ENCODE data around the gene COPS9. TPM values are rescaled to one million over a fixed set of nuclear protein-coding genes. Genes with fewer than 3 reads are reported as not detected.

Gene COPS9
- total RNA-seq, 2 donors from 2014 or later = 151 to 161 TPM

DNA sequence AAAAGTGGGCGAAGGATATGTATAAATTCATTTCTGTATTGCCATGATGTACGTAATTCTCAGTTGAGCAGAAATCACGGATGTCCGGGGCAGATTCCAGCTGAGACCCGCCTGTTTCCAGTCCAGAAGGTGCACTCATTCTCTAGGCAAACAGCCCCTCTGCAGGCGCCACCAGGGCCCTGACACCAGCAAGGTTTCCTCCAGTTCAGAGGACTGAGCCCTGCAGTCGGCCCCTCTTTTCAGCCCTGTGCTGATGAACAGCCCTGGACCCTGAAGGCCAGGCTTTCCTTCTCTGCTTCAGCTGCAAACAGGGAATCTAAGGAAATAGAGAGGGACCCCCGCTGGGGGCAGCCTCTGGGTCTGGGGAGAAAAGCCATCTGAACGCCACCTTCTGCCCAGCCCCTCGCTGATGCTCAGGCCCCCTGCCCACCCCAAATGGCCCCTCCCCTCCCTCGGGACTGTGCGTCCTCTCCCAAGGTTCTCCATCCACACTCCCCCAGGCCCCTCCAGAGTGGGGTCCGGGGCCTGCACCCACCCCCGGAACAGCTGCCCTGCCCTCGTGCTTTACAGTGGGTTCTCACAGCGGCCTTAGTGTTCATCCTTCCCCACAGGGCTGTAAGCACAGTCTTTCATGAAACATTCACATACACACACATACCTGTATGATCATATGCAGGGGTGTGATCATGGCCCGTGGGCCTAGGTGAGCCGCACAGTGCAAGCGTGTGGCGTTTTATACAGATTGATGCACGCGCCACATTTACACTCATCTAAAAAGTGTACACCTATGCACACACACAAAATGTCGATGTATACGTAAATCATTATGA, 12.1 kb downstream of the COPS9 start:
- Histone ChIP-seq H3K27me3 (ENCODE audit: control insufficient read depth, insufficient read depth, low read length, poor library complexity, severe bottlenecking) (no peaks in the 10 kb centered on the region), H3K27ac (ENCODE audit: low read depth, low read length) (no peak overlapping the region), H3K36me3 (ENCODE audit: control insufficient read depth, insufficient read depth, low read length) (peaks cover 19% of the 10 kb centered on the region), H3K9me3 (ENCODE audit: control insufficient read depth, low read length) (no peaks in the 10 kb centered on the region), H3K9ac (ENCODE audit: extremely low read depth, low read length, poor library complexity, severe bottlenecking) (no peak overlapping the region), H3K4me1 (ENCODE audit: control insufficient read depth, insufficient read depth, low read length) (no peaks in the 10 kb centered on the region), H3K4me3 (ENCODE audit: low read length) (no peak overlapping the region)
- WGBS, 2 experiments (ENCODE audit: insufficient coverage in 1 of 2, insufficient read length in 1 of 2) = 89 to 90% methylated on average over 17 to 24 of the region's 24 CpGs
- no peak overlapping the region for H3K27ac Mint-ChIP-seq
- no peaks in the 10 kb centered on the region for H3K27me3 Mint-ChIP-seq (ENCODE audit: insufficient read depth)
- TF ChIP-seq, protein P1, sequence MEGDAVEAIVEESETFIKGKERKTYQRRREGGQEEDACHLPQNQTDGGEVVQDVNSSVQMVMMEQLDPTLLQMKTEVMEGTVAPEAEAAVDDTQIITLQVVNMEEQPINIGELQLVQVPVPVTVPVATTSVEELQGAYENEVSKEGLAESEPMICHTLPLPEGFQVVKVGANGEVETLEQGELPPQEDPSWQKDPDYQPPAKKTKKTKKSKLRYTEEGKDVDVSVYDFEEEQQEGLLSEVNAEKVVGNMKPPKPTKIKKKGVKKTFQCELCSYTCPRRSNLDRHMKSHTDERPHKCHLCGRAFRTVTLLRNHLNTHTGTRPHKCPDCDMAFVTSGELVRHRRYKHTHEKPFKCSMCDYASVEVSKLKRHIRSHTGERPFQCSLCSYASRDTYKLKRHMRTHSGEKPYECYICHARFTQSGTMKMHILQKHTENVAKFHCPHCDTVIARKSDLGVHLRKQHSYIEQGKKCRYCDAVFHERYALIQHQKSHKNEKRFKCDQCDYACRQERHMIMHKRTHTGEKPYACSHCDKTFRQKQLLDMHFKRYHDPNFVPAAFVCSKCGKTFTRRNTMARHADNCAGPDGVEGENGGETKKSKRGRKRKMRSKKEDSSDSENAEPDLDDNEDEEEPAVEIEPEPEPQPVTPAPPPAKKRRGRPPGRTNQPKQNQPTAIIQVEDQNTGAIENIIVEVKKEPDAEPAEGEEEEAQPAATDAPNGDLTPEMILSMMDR (conservative IDR thresholded peaks at IDR 0.05) = no peak
- peaks cover 30% of the 10 kb centered on the region for H3K36me3 Mint-ChIP-seq (ENCODE audit: low read depth)
- peak; percentile 41 for DNase-seq
- peaks cover 4% of the 10 kb centered on the region for H3K9me3 Mint-ChIP-seq
- H3K4me1 Mint-ChIP-seq = no peaks in the 10 kb centered on the region
- H3K4me3 Mint-ChIP-seq = no peak overlapping the region

DNA sequence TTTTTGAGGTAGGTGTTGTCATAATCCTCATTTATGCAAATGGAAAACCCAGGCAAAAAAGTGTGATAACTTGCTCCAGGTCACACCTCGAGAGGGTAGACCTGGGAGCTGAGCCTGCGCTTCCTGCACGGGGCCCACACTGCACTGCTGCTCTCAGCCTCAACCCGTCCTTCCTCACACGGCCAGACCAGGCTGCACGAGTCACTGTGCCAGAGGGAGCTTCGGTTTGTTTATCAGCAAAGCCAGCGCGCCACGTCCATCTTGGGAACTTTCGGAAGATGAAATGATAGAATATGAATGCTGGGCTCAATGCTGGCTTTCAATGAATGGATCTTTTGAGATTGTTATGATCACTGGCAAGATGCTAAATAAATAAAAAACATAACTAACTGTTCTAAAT, 14.4 kb downstream of the COPS9 start:
- WGBS, 2 experiments (ENCODE audit: insufficient coverage in 1 of 2, insufficient read length in 1 of 2) = 83 to 85% methylated on average over 4 to 11 of the region's 11 CpGs
- peaks cover 4% of the 10 kb centered on the region for H3K9me3 Mint-ChIP-seq
- no peaks in the 10 kb centered on the region for H3K36me3 ChIP-seq (ENCODE audit: control insufficient read depth, insufficient read depth, low read length)

DNA sequence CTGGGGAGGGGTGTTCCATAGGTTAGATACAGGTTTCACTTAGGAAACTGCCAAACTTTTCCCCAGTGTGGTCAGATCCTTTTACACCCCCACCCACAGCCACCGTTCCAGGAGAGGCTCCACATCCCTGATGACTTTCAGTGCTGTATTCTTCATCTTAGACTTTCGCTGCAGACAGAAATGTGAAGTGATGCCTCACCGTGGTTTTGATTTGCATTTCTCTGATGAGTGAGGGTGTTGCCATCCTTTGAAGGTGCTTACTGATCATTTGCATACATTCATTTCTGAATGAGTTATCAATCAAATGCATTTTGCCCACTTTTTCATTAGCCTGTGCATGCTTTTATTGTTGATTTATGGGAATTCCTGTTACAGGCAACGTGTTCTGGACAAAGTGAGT, 14.9 kb downstream of the COPS9 start:
- no peak overlapping the region for H3K4me3 Mint-ChIP-seq
- Histone ChIP-seq H3K36me3 (ENCODE audit: control insufficient read depth, insufficient read depth, low read length) (no peaks in the 10 kb centered on the region), H3K27me3 (ENCODE audit: control insufficient read depth, insufficient read depth, low read length, poor library complexity, severe bottlenecking) (no peaks in the 10 kb centered on the region), H3K27ac (ENCODE audit: low read depth, low read length) (no peak overlapping the region), H3K4me1 (ENCODE audit: control insufficient read depth, insufficient read depth, low read length) (no peaks in the 10 kb centered on the region), H3K9ac (ENCODE audit: extremely low read depth, low read length, poor library complexity, severe bottlenecking) (no peak overlapping the region), H3K9me3 (ENCODE audit: control insufficient read depth, low read length) (peaks cover 5% of the 10 kb centered on the region), H3K4me3 (ENCODE audit: low read length) (no peak overlapping the region)
- no peaks in the 10 kb centered on the region for H3K27me3 Mint-ChIP-seq (ENCODE audit: insufficient read depth)
- H3K4me1 Mint-ChIP-seq = no peaks in the 10 kb centered on the region
- H3K36me3 Mint-ChIP-seq (ENCODE audit: low read depth) = peaks cover 9% of the 10 kb centered on the region
- no peak for DNase-seq
- WGBS, 2 experiments (ENCODE audit: insufficient coverage in 1 of 2, insufficient read length in 1 of 2) = 89% methylated on average over 3 to 4 of the region's 4 CpGs
- no peak overlapping the region for H3K27ac Mint-ChIP-seq
- H3K9me3 Mint-ChIP-seq = peaks cover 4% of the 10 kb centered on the region
- TF ChIP-seq, protein P1 (conservative IDR thresholded peaks at IDR 0.05) = no peak

More for the DNA sequence above, 14.4 kb downstream of the COPS9 start:
- peaks cover 12% of the 10 kb centered on the region for H3K36me3 Mint-ChIP-seq (ENCODE audit: low read depth)
- Histone ChIP-seq H3K9me3 (ENCODE audit: control insufficient read depth, low read length) (peaks cover 5% of the 10 kb centered on the region), H3K27ac (ENCODE audit: low read depth, low read length) (no peak overlapping the region), H3K27me3 (ENCODE audit: control insufficient read depth, insufficient read depth, low read length, poor library complexity, severe bottlenecking) (no peaks in the 10 kb centered on the region), H3K4me3 (ENCODE audit: low read length) (no peak overlapping the region), H3K4me1 (ENCODE audit: control insufficient read depth, insufficient read depth, low read length) (no peaks in the 10 kb centered on the region), H3K9ac (ENCODE audit: extremely low read depth, low read length, poor library complexity, severe bottlenecking) (no peak overlapping the region)
- no peak overlapping the region for H3K27ac Mint-ChIP-seq
- no peaks in the 10 kb centered on the region for H3K4me1 Mint-ChIP-seq
- no peak overlapping the region for H3K4me3 Mint-ChIP-seq
- TF ChIP-seq, protein P1 (conservative IDR thresholded peaks at IDR 0.05) = no peak
- peak; percentile 39 for DNase-seq
- no peaks in the 10 kb centered on the region for H3K27me3 Mint-ChIP-seq (ENCODE audit: insufficient read depth)
